ENCODE data around the gene ILF2.

The ILF2 gene

DNA sequence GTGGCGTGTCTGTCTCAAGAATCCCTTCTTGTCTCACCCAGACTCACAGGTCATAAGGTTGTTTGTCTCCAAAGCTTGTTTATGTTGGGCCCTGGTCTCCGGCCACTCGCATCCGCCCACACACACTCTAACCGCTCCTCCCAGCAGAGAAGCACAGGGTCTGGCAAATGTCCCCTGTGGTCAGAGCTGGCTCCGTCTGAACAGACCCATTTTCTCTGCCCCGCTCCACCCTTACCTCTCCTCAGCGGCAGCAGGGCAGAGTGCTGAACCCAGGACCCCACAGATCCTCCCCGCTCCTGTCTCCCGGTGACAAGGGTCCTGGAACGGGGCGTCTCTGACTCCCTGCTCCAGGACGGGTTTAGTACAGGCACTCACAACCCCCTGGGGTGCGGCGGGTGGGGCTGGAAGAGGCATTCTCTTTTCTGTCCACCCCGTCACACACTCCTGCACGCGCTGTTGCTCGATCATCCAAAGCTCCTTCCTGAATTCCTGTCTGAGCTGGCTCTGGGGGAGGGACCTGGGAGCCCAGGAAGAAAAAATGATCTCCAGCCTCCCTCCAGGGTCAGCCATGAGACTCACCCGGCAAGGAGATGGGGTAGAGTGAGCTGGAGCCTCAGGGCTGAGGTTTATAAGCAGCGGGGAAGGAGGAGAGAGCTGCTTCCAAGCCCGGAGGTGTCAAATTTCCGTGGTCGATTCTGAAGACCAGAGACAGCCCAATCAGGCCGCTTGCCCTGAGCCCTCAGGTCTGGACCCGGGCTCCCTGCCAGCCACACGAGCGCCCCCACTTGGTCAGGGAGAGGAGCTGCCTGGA, 43.7 kb downstream of the ILF2 start, which contains the start of gene S100A13:
TSS of gene S100A13 (minus strand) at position 602 of the 811 bp plus-strand sequence. CDS start 1,033 bp downstream, outside the sequence.
- no peak for DNase-seq

DNA sequence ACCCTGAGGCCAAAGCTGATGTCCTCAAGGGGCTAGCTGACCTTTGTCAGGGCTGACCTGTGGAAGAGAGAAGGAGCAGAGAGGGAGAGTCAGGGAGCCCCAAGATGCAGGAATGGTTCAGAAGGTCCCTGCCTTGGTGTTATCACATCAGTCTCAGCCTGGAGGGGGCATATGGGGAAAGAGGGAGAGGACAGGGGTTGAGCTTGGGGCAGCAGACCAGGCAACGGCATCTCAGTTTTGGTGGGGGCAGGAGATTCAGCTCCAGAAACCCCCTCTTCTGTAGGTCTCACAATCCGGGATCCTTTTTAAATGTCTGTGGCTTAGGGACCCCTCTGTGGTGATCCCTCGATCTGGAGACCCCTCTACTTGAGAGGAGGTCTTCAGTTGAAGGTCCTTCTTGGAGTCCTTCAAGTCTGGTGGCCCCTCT, 44.3 kb downstream of the ILF2 start:
- DNase-seq: no peak

DNA sequence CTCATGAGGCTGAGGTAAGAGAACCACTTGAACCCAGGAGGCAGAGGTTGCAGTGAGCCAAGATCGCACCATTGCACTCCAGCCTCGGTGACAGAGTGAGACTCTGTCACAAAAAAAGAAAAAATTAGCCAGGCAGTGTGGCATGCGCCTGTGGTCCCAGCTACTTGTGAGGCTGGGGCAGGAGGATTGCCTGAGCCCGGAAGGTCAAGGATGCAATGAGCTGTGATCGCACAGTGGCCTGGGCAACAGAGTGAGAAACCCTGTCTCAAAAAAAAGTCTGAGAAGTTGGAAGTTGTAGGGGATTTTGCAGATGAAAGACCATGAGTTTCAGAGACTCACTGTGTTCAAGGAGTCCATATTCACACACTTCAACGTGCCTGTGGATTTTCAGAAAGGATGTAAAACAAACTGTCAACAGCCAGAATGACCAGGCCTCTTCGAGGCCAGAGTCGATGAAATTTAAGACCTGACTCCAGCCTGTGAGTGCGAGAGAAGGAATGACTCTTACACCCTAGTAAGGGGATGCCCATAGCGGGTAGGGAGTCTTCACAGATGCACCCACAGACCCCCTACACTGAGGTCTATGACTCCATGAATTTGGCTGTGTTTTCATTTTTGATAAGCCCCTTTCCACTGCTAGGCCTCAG, 45.7 kb downstream of the ILF2 start:
- no peak for DNase-seq

DNA sequence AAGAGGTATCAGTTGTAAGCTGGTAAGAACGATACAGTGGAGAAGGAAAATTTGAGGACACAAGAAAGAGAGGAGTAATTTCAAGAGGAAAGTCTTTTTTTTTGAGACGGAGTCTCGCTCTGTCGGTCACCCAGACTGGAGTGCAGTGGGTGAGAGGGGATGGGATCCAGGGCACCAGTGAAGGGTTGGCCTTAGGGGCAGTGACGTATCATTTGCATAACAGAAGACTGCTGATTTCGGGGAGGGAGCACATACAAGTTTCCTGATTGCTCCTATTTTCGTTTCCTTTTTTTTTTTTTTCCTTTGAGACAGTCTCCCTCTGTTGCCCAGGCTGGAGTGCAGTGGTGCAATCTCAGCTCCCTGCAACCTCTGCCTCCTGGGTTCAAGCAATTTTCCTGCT, 47.7 kb downstream of the ILF2 start:
- no peak for DNase-seq

DNA sequence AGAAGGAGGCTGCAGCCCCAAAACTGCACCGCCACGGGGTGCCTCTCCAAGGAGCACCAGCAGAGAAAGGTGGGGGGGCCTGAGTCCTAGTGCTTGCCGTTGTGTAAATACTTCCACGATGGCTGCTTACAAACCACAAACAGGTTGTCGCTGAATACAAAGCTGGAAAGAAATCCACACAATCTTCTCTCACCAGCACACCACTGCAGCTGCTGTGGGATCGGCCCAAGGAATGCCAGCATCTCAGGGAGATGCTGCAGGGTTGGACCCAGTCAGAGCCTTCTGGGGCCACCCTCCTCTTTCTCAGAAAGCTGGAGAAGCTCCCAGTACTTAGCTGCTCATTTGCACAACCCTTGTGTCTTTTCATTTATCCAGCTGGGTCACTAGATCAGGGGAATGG, 51.6 kb downstream of the ILF2 start:
- DNase-seq: no peak

GRCh38 chr1:153617663-153618062, 53.1 kb downstream of the ILF2 start:
- DNase-seq: no peak

DNA sequence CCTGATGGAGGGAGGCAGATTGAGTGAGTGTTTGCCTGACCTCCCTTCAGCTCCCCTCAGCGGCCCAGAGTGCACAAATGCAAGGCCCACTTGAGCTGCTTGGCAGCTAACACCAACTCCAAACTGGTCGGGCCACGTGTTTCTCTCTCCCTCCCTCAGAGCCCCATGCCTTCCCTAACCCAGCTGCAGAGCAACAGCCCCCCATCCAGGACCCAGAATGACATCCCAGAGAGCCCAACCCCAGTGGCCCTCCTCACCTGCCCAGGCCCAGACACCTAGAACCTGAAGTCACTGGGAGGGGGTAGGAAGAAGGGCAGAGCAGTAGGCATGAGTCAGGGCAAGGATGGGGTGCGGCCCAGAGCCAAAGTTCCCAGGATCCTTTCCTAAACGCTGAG, 53.9 kb downstream of the ILF2 start:
- no peak for DNase-seq

- no peak for DNase-seq
Observed at GRCh38 chr1:153616144-153616916, 54.5 kb downstream of the ILF2 start, which contains the start of gene S100A14. TSS of gene S100A14 (minus strand) at chr1:153616325. CDS start at chr1:153615858, 467 bp downstream.

DNA sequence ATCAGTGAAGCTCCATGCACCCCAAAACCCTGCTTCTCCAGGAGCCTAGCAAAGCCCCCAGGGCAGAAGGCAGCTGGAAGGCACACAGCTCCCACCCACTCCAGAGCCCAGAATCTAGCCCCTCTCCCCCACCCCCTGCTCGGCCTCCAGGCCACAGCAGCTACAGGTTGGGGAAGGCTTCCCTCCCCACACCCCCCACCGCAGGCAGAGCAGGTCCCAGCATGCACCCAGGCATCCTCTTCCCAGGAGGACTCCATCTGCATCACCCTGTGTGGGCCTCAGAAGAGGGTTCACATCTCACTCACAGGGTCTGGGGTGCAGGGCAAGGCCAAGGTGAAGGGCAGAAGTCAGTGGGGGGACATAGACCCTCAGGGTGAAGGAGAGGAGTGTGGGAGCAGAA, 55.4 kb downstream of the ILF2 start:
- DNase-seq: no peak

GRCh38 chr1:153614906-153615305, 55.9 kb downstream of the ILF2 start:
- no peak for DNase-seq

DNA sequence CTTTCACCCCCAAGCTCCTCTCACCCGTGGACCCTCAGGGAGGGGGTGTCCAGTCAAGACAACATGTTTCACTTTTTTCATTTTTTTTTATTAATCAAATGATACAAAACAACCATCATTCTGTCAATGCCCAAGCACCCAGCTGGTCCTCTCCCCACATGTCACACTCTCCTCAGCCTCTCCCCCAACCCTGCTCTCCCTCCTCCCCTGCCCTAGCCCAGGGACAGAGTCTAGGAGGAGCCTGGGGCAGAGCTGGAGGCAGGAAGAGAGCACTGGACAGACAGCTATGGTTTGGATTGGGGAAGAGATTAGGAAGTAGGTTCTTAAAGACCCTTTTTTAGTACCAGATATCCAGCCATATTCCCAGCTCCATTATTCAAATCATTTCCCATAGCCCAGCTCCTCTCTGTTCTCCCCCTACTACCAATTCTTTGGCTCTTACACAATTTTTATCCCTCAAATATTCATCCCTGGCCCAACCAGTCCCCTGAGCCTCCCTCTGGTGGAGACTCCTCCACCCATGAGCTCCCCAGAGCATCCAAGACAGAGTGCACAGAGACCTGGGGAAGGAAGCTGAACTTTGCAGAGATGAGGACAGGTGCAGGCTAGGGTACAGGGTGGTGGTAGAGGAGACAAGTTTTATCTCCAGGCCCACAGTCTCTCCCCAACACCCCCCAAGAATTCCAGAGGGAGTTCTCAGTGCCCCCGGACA, 56.4 kb downstream of the ILF2 start:
- no peak for DNase-seq

DNA sequence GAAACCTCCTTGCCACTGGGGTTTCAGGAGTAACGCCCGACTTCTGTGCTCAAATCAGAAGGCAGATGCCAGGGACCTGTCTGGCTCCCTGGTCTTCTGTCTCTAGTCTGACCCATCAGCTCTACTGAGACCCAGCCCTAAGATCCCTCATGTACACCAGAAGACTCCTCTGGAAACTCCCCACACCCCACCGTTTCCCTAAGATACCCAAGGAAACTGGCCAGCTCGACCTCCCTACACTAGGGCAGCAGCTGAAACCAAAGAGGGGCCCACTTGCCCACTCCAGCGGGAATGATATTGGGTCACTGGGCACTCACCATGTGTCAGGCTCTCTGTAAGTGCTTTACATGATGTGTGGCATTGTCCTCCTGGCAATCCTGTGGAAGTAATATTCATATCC, 57.4 kb downstream of the ILF2 start:
- DNase-seq: no peak

- DNase-seq: no peak
Observed at GRCh38 chr1:153612755-153613331, 58.0 kb downstream of the ILF2 start, which contains the start of gene S100A16. TSS of gene S100A16 (minus strand) at chr1:153613137. CDS start at chr1:153608151, 4,986 bp downstream.

- no peak for DNase-seq
Observed at GRCh38 chr1:153612111-153612754, 58.6 kb downstream of the ILF2 start.
